Measurements from ENCODE around the gene MAGEA11.
"Not testable (repeated sequence)": the region's sequence is repeated elsewhere in the genome, so short reads cannot be mapped to it uniquely, and the experiment has no call there.

Gene MAGEA11

GRCh38 chrX:149716632-149717031, 4.8 kb downstream of the MAGEA11 start:
- no peak for DNase-seq (ENCODE audit: insufficient read length, low spot score)
- peak; percentile 85 for FAIRE-seq

- DNase-seq (ENCODE audit: insufficient read length, low spot score): no peak
- no peak for FAIRE-seq
Observed at GRCh38 chrX:149717803-149718202, 5.9 kb downstream of the MAGEA11 start.

GRCh38 chrX:149718757-149719156, 6.9 kb downstream of the MAGEA11 start:
- no peak for FAIRE-seq
- no peak for DNase-seq (ENCODE audit: insufficient read length, low spot score)

DNA sequence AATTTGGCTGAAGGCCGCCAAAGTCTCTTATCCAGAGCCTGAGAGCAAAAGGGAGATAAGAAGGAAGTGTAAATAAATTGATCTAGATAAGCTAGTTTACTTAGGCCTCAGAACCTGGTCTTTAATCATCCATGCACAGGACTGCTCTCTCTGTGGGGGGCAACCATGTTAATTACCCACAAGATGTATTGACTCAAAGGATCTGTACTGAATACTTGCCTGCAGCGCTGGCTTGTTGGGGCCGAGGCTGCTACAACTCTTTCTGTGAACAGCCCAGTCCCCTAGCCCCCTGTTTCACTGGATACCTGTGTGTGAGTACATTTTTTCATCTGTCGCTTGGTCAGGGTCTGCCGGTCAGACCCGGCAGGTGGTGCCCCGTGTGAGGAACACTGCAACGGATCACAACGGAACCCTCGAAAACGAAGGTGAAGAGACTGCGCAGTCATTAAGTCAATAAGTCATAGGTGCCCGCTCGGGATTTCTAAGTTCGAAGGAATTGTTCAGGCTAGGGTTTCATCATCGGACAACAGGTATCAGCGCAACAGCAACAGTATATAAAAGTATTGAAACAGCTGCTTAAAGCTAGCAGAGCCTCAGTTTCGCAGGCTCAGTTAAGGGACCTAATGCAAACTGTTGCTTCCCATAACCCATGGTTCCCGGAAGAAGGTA, 8.3 kb downstream of the MAGEA11 start:
- FAIRE-seq (no peak), DNase-seq (ENCODE audit: insufficient read length, low spot score) (no peak)

DNA sequence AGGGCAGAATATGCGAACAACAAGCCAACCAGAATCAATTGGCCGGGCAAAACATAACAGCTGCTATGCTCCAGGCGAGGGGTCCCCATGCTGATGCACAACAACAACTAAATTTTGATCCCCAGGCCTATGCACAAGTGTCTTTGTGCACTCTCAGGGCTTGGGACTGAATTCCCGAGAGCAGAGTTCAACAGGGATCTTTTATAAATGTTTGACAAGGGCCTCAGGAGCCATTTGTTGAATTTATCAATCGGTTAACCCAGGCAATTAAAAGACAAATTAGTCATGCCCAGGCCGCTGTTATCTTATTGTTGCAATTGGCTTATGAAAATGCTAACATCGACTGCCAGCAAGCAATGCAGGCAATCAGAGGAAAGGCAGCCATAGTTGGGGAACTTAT, 9.4 kb downstream of the MAGEA11 start:
- FAIRE-seq; DNase-seq (ENCODE audit: insufficient read length, low spot score): not testable (repeated sequence)

DNA sequence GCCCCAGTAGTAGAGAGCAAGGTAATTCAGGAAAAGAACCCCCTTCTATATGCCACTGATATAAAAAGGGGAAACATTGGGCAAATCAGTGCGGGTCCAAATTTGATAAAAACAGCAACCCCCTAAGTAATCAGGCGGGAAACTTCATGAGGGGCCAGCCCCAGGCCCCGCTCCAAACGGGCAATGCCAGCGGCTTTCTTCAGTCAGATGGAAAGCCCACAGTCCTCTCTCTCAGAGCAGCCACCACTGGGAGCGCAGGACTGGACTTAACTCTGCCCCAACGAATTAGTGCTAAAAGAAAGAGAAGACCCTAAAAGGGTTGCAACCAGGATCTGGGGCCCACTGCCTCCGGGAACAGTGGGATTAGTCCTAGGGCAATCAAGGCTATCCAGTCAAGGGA, 9.9 kb downstream of the MAGEA11 start:
- DNase-seq (ENCODE audit: insufficient read length, low spot score): no peak
- FAIRE-seq: no peak

- DNase-seq (ENCODE audit: insufficient read length, low spot score); FAIRE-seq: not testable (repeated sequence)
Observed at GRCh38 chrX:149723583-149724118, 11.8 kb downstream of the MAGEA11 start.

DNA sequence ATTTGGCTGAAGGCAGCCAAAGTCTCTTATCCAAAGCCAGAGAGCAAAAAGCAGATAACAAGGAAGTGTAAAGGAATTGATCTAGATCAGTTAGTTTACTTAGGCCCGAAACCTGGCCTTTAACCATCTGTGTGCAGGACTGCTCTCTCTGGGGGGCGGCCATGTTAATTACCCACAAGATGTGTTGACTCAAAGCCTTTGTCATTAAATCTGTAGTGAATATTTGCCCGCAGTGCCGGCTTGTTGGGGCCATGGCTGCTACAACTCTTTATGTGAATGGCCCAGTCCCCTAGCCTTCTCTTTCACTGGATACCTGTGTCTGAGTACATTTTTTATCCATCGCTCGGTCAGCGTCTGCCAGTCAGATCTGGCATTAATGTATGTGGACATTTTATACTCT, 15.4 kb downstream of the MAGEA11 start:
- not testable (repeated sequence) for DNase-seq (ENCODE audit: insufficient read length, low spot score); FAIRE-seq

DNA sequence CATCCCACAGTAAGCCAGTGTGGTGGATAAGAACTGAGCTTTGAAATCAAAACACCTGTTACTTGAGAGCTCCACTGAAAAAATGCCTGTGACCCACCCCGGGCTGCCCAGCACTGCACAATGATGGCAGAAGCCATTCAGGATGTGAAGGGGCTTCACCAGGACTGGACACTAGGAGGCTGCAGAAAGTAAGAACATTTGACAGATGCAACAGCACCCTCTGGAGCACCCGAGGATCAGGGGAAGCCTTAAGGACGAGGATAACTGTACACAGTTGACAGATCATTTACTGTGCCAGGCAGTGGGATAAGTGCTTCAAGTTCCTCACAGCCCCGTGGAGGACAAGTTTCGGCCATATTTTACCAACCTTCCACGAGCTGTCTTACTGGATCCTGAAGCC, 30.4 kb downstream of the MAGEA11 start:
- not testable (repeated sequence) for DNase-seq (ENCODE audit: insufficient read length, low spot score)
- peak; percentile 88 for FAIRE-seq

- peak; percentile 91 for FAIRE-seq
- DNase-seq (ENCODE audit: insufficient read length, low spot score): not testable (repeated sequence)
Observed at GRCh38 chrX:149746390-149747007, 34.6 kb downstream of the MAGEA11 start.

DNA sequence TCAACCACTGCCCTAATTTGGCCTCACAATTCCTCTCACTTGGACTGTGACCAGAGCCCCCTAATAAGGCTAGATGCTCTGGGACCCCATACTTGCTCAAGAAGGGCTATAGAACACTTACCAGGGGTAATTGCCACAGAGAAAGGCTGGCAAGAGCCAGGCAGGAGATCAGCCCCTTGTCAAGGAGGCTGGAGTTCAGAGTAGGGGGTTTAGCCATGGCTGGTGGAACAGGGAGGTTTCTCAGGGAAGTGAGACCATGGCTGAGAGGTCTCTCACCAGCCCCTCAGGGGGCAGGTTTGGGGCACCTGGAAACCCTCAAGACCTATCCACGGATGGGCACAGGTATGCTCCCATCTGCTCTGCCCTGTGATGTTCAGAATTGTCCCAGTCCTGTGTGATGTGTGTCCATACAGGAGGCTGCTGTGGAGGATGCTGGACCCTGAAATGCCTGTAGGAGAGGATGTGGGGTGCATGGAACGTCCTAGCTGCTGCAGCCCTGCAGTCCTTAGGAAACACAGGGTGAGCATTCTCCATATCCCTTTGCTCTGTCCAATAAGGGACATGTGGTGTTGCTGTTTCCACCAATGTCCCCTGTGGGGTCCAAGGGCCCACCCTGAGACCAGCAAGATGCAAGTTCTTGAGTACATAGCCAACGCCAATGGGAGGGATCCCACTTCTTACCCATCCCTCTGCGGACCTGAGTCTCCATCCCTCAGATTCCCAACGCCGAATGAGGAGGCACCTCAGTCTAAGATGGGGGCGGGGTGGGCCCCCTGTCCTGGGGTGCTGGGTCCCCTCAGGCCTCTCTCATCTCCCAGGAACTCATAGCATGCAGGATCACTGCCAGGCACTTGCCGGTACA, 45.6 kb downstream of the MAGEA11 start:
- FAIRE-seq (no peak), DNase-seq (ENCODE audit: insufficient read length, low spot score) (no peak)

DNA sequence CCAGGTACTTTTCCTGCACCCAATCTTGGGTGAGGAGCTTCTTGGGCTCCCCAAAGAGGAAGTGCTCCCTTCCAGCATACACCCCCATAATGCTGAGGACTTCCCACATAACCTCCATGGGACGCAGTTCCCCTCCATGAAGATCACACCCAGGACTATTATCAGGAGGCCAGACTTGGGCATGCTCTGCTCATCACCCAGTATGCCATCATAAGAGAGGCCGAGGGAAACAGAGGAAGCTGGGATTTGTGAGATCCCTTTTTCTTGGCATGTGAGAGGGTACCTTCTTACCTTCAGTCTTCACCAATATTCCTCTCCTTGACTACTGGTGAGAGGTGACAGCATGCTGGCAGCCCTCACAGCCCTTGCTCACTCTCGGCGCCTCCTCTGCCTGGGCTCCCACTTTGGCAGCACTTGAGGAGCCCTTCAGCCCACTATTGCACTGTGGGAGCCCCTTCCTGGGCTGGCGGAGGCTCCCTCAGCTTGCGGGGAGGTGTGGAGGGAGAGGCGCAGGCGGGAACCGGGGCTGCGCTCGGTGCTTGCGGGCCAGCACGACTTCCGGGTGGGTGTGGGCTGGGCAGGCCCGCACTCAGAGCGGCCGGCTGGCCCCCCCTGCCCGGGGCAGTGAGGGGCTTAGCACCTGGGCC, 46.3 kb downstream of the MAGEA11 start:
- no peak for DNase-seq (ENCODE audit: insufficient read length, low spot score)
- no peak for FAIRE-seq

- FAIRE-seq; DNase-seq (ENCODE audit: insufficient read length, low spot score): not testable (repeated sequence)
Observed at GRCh38 chrX:149758715-149759078, 46.8 kb downstream of the MAGEA11 start.

DNA sequence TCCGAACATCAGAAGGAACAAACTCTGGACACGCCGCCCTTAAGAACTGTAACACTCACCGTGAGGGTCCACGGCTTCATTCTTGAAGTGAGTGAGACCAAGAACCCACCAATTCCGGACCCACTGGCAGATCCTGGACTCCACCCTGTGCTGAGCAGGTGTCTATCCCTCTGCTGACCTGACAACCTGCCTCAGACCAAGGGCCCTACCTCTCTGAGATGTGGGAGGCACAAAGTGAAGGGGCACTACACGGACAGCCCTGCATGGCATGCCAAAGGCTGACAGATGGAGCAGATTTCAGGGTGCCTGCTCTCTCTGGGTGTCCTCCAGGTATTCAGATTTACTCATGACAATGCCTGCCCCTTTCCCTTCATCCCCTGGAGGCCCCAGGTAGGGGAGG, 48.0 kb downstream of the MAGEA11 start:
- FAIRE-seq (no peak), DNase-seq (ENCODE audit: insufficient read length, low spot score) (no peak)

GRCh38 chrX:149760965-149761364, 49.1 kb downstream of the MAGEA11 start:
- DNase-seq (ENCODE audit: insufficient read length, low spot score) (no peak), FAIRE-seq (no peak)

- DNase-seq (ENCODE audit: insufficient read length, low spot score); FAIRE-seq: not testable (repeated sequence)
Observed at GRCh38 chrX:149761858-149762674, 50.2 kb downstream of the MAGEA11 start.

DNA sequence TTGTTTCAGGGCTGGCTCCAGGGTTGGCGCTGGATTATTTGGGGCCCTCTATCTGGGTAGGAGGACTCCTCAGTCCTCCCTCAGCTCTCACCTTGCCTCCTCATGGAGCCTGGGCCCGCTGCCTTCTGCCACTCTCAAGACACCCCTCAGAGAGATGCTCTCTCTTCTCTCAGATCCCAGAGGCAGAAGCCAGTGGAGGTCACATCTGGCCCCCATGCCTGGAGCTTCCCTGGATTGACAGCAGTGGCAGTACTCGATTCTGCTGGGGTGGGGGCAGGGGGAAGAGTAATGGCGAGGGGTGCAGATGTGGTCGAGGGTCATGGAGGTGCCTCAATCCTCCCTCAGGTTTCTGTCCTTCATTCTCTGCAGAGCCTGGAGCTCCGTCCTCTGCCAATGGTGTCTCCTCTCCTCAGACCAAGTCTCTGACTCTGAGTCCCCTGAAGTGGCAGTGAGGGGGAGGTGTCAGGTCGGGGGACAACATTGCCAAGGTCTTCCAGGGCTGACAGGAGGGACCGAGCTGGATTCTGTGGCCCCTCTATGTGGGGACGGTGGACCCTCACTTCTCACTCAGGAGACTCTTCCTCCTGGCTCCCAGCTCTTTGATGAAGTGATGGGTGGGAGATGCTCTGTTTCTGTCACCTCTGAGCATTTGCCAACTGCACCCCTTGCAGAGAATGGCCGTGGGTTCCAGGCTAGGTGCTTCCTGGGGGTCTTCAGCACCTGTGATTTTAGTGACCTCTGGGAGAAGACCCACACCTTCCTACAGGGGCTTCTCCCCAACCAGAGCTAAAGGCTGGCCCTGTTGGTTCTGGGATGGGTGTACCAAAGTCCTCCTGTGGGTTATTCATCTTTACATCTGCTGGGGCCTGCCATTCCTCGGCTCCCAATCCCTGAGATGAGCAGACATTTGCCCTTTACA, 51.1 kb downstream of the MAGEA11 start:
- DNase-seq (ENCODE audit: insufficient read length, low spot score) (no peak), FAIRE-seq (no peak)
